Body of pancreas (tissue), 4 donors: ENCODE data around the gene CHCHD10.

Source experiments
- CTCF ChIP-seq, 7 experiments: fragments of 450-650 bp in 4 of 7; fragments of 200-600 bp in 3 of 7; sonication (generic) in 3 of 7; IDR thresholded peaks; one replicate each; pipeline ENCODE4 v1.5.1; 2016 to 2019; ENCODE audit warnings: antibody characterized with exemption in 7 of 7
- POLR2A ChIP-seq, 3 donors: fragments of 450-650 bp; IDR thresholded peaks; one replicate each; pipeline ENCODE4 v1.6.1; 2016; ENCODE audit warnings: antibody characterized with exemption in 3 of 3, mild to moderate bottlenecking in 2 of 3

GRCh38 chr22:23764899-23765881 lies 2.6 kb downstream of the CHCHD10 start:
- TF ChIP-seq CTCF (IDR thresholded peaks at IDR 0.05) (no peak), POLR2A (IDR thresholded peaks at IDR 0.05) (no peak)
